ENCODE results near the gene MYL5. TPM values are rescaled to one million over a fixed set of nuclear protein-coding genes. Genes with fewer than 3 reads are reported as not detected.

MYL5 gene
- total RNA-seq, 1 experiment from 2014 or later: 17.1 TPM

DNA sequence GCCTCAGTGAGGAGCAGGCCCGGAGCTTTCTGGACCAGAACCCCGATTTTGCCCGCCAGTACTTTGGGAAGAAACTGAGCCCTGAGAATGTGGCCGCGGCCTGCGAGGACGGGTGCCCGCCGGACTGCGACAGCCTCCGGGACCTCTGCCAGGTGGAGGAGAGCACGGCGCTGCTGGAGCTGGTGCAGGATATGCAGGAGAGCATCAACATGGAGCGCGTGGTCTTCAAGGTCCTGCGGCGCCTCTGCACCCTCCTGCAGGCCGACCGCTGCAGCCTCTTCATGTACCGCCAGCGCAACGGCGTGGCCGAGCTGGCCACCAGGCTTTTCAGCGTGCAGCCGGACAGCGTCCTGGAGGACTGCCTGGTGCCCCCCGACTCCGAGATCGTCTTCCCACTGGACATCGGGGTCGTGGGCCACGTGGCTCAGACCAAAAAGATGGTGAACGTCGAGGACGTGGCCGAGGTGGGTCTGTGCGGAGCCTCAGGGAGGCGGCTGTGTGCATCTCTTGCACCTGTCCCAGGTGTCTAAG is 48.6 kb upstream of the MYL5 start:
- H3K36me3 Mint-ChIP-seq (ENCODE audit: insufficient read depth, unreplicated experiment): peaks cover 5% of the 10 kb centered on the region
- H3K9me3 Mint-ChIP-seq (ENCODE audit: unreplicated experiment): peaks cover 3% of the 10 kb centered on the region
- H3K4me1 Mint-ChIP-seq (ENCODE audit: low read depth, unreplicated experiment): no peaks in the 10 kb centered on the region
- Histone ChIP-seq H3K36me3 (ENCODE audit: control insufficient read depth, insufficient read depth, low read length) (no peaks in the 10 kb centered on the region), H3K9me3 (no peaks in the 10 kb centered on the region), H3K4me1 (no peaks in the 10 kb centered on the region), H3K4me3 (ENCODE audit: low read depth, low read length) (no peak overlapping the region), H3K27me3 (replicated peaks; ENCODE audit: control insufficient read depth, insufficient read depth, low read length) (no peaks in the 10 kb centered on the region)
- no peak for DNase-seq
- no peak overlapping the region for H3K27ac Mint-ChIP-seq (ENCODE audit: unreplicated experiment)
- ChIA-PET CTCF (no interaction called here), POLR2A (no interaction called here)
- intact Hi-C loops (cut with micrococcal nuclease; ENCODE audit: unreplicated experiment): no loop called here
- BruUV-seq (replicated peaks): no TSS peak
- TF ChIP-seq CTCF (IDR thresholded peaks at IDR 0.05; ENCODE audit: insufficient read depth in 1 of 2, low read depth in 1 of 2, low read length in 1 of 2, severe bottlenecking in 1 of 2, unreplicated experiment in 1 of 2): no peak
- H3K27me3 Mint-ChIP-seq (ENCODE audit: insufficient read depth, unreplicated experiment): no peaks in the 10 kb centered on the region
- no peak overlapping the region for H3K4me3 Mint-ChIP-seq (ENCODE audit: unreplicated experiment)

DNA sequence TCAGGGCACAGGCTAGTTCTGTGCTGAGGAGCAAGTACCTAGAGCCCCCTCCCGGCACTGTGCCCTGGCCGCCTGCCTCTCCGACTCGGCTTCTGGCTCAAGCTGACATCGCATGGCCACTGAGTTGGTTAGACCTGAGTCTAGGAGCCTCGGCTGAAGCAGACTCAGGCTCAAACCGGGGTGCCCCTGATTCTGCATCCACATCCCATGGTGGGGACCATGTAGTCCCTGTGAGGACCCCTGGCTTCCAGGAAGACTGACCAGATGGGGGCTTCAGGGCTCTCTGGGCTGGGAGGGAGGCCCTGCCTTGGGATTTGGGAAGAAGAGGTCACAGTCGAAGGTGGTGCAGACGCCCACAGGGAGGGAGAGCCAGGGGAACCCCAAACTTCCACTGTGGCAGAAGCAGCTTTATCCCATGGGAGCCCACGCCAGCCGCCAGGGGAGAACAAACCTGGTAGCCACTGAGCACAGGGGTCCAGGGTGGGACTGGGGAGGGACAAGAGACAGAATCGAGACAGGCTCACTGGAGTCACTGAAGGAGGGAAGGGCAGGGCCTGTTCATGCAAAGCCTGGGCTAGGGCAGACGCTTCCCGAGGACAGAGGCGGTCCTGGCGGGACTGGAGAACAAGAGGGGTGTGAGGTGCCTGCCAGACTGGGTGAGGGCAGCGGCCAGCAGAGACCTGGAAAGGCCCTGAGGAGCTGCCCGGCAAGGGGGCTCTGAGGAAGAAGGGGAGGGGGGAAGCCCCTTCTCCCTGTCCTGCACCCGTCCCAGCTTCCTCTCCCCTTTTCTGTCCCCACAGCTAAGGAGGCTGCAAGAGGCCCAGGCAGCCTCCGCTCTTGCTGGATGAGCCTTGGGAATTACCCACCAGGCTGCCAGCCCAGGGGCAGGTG is 47.9 kb upstream of the MYL5 start:
- Mint-ChIP-seq H3K9me3 (ENCODE audit: unreplicated experiment) (peaks cover 10% of the 10 kb centered on the region), H3K27me3 (ENCODE audit: insufficient read depth, unreplicated experiment) (no peaks in the 10 kb centered on the region), H3K36me3 (ENCODE audit: insufficient read depth, unreplicated experiment) (peaks cover 5% of the 10 kb centered on the region), H3K4me1 (ENCODE audit: low read depth, unreplicated experiment) (no peaks in the 10 kb centered on the region), H3K4me3 (ENCODE audit: unreplicated experiment) (no peak overlapping the region), H3K27ac (ENCODE audit: unreplicated experiment) (no peak overlapping the region)
- CTCF ChIA-PET: no interaction called here
- TF ChIP-seq CTCF (IDR thresholded peaks at IDR 0.05; ENCODE audit: insufficient read depth in 1 of 2, low read depth in 1 of 2, low read length in 1 of 2, severe bottlenecking in 1 of 2, unreplicated experiment in 1 of 2): no peak
- intact Hi-C loops (cut with micrococcal nuclease; ENCODE audit: unreplicated experiment): no loop called here
- H3K9me3 ChIP-seq: no peaks in the 10 kb centered on the region
- no TSS peak for BruUV-seq (replicated peaks)
- H3K4me3 ChIP-seq (ENCODE audit: low read depth, low read length): no peak overlapping the region
- H3K4me1 ChIP-seq: no peaks in the 10 kb centered on the region
- peak in 1 of 2 experiments; percentile 21 for DNase-seq
- POLR2A ChIA-PET: no interaction called here
- no peaks in the 10 kb centered on the region for H3K36me3 ChIP-seq (ENCODE audit: control insufficient read depth, insufficient read depth, low read length)
- H3K27me3 ChIP-seq (replicated peaks; ENCODE audit: control insufficient read depth, insufficient read depth, low read length): no peaks in the 10 kb centered on the region

- no TSS peak for BruUV-seq (replicated peaks)
- ChIA-PET POLR2A (no interaction called here), CTCF (no interaction called here)
- no peaks in the 10 kb centered on the region for H3K36me3 ChIP-seq (ENCODE audit: control insufficient read depth, insufficient read depth, low read length)
- intact Hi-C loops (cut with micrococcal nuclease; ENCODE audit: unreplicated experiment): no loop called here
- Mint-ChIP-seq H3K4me3 (ENCODE audit: unreplicated experiment) (no peak overlapping the region), H3K4me1 (ENCODE audit: low read depth, unreplicated experiment) (no peaks in the 10 kb centered on the region), H3K36me3 (ENCODE audit: insufficient read depth, unreplicated experiment) (peaks cover 5% of the 10 kb centered on the region), H3K27ac (ENCODE audit: unreplicated experiment) (no peak overlapping the region), H3K9me3 (ENCODE audit: unreplicated experiment) (peaks cover 14% of the 10 kb centered on the region), H3K27me3 (ENCODE audit: insufficient read depth, unreplicated experiment) (no peaks in the 10 kb centered on the region)
- no peaks in the 10 kb centered on the region for H3K27me3 ChIP-seq (replicated peaks; ENCODE audit: control insufficient read depth, insufficient read depth, low read length)
- peak in 1 of 2 experiments; percentile 15 for DNase-seq
- no peak overlapping the region for H3K4me3 ChIP-seq (ENCODE audit: low read depth, low read length)
- no peaks in the 10 kb centered on the region for H3K9me3 ChIP-seq
- TF ChIP-seq CTCF (IDR thresholded peaks at IDR 0.05; ENCODE audit: insufficient read depth in 1 of 2, low read depth in 1 of 2, low read length in 1 of 2, severe bottlenecking in 1 of 2, unreplicated experiment in 1 of 2): no peak
- H3K4me1 ChIP-seq: no peaks in the 10 kb centered on the region
These were observed 46.8 kb upstream of the MYL5 start for GRCh38 chr4:627347-628125.

Measured in Caco-2 (cell line).